Effector memory CD8-positive, alpha-beta T cell (primary cell): ENCODE results near the gene SAA1.
"Not testable (repeated sequence)": the region's sequence is repeated elsewhere in the genome, so short reads cannot be mapped to it uniquely, and the experiment has no call there.

ENCODE experiments used
- ATAC-seq: fragments of 150-1000 bp; cut with Tn5 transposase; replicated peaks from 2 replicates; pipeline ENCODE4 v1.10.0; 2021; ENCODE audit warnings: mild to moderate bottlenecking, moderate library complexity
- DNase-seq, 3 experiments: peaks; one replicate each; pipeline ENCODE4 v3.0.0; 2021
- H3K27ac Mint-ChIP-seq, 2 donors: one replicate each; pipeline ENCODE4 v1.8.0; 2022; ENCODE audit warnings: mild to moderate bottlenecking in 2 of 2, mixed read lengths in 2 of 2, moderate library complexity in 2 of 2
- H3K27me3 Mint-ChIP-seq, 2 donors: one replicate each; pipeline ENCODE4 v1.8.0; 2022; ENCODE audit warnings: mixed read lengths in 2 of 2
- H3K36me3 Mint-ChIP-seq: one replicate; pipeline ENCODE4 v1.8.0; 2022; ENCODE audit warnings: mild to moderate bottlenecking, moderate library complexity, mixed read lengths; ENCODE audit not compliant: insufficient read depth
- H3K4me1 Mint-ChIP-seq, 2 donors: one replicate each; pipeline ENCODE4 v1.8.0; 2022; ENCODE audit warnings: low read depth in 2 of 2, mixed read lengths in 2 of 2
- H3K4me3 Mint-ChIP-seq, 2 donors: one replicate each; pipeline ENCODE4 v1.8.0; 2022; ENCODE audit warnings: mild to moderate bottlenecking in 2 of 2, mixed read lengths in 2 of 2, moderate library complexity in 2 of 2
- H3K9me3 Mint-ChIP-seq, 2 donors: one replicate each; pipeline ENCODE4 v1.8.0; 2022; ENCODE audit warnings: mixed read lengths in 2 of 2

SAA1 gene

GRCh38 chr11:18267335-18268133, 1.5 kb downstream of the SAA1 start:
- peak overlapping the region; percentile 73 to 81 for H3K4me3 Mint-ChIP-seq

GRCh38 chr11:18269252-18269651, 3.2 kb downstream of the SAA1 start:
- not testable (repeated sequence) for DNase-seq, H3K4me3 Mint-ChIP-seq, H3K27ac Mint-ChIP-seq, ATAC-seq, H3K27me3 Mint-ChIP-seq, H3K36me3 Mint-ChIP-seq, H3K9me3 Mint-ChIP-seq
- peaks cover 6 to 12% of the 10 kb centered on the region in 2 donors for H3K4me1 Mint-ChIP-seq

More at GRCh38 chr11:18267335-18268133, 1.5 kb downstream of the SAA1 start:
- not testable (repeated sequence) for H3K9me3 Mint-ChIP-seq, H3K27me3 Mint-ChIP-seq, DNase-seq, H3K36me3 Mint-ChIP-seq
- Mint-ChIP-seq H3K4me1 (peaks cover 6 to 12% of the 10 kb centered on the region in 2 donors), H3K27ac (peak overlapping the region; percentile 90 to 95)
- peak; percentile 72 for ATAC-seq

- no peak overlapping the region for H3K27ac Mint-ChIP-seq
- H3K27me3 Mint-ChIP-seq = no peaks in the 10 kb centered on the region
- H3K36me3 Mint-ChIP-seq = no peaks in the 10 kb centered on the region
- no peak overlapping the region for H3K4me3 Mint-ChIP-seq
- DNase-seq = no peak
- H3K9me3 Mint-ChIP-seq = no peaks in the 10 kb centered on the region
- H3K4me1 Mint-ChIP-seq = peaks cover 6 to 8% of the 10 kb centered on the region in 2 donors
- no peak for ATAC-seq
Measured at GRCh38 chr11:18270102-18270501, 4.0 kb downstream of the SAA1 start.

GRCh38 chr11:18271206-18271605, 5.1 kb downstream of the SAA1 start:
- Mint-ChIP-seq H3K27me3 (no peaks in the 10 kb centered on the region), H3K9me3 (no peaks in the 10 kb centered on the region), H3K4me3 (no peak overlapping the region), H3K36me3 (no peaks in the 10 kb centered on the region), H3K4me1 (peaks cover 5 to 6% of the 10 kb centered on the region in 2 donors), H3K27ac (no peak overlapping the region)
- DNase-seq (no peak), ATAC-seq (no peak)

GRCh38 chr11:18277565-18278271, 11.7 kb downstream of the SAA1 start:
- ATAC-seq = no peak
- no peak overlapping the region for H3K4me3 Mint-ChIP-seq
- no peaks in the 10 kb centered on the region for H3K9me3 Mint-ChIP-seq
- peaks cover 8 to 16% of the 10 kb centered on the region in 2 donors for H3K4me1 Mint-ChIP-seq
- peak overlapping the region in 1 of 2 donors; percentile 28 for H3K27ac Mint-ChIP-seq
- H3K36me3 Mint-ChIP-seq = peaks cover 7% of the 10 kb centered on the region
- no peak for DNase-seq
- no peaks in the 10 kb centered on the region for H3K27me3 Mint-ChIP-seq

- DNase-seq (no peak), ATAC-seq (peak; percentile 69)
- H3K36me3 Mint-ChIP-seq = peaks cover 22% of the 10 kb centered on the region
- peak overlapping the region; percentile 37 to 73 for H3K4me3 Mint-ChIP-seq
- H3K9me3 Mint-ChIP-seq = no peaks in the 10 kb centered on the region
- no peaks in the 10 kb centered on the region for H3K27me3 Mint-ChIP-seq
- H3K27ac Mint-ChIP-seq = peak overlapping the region; percentile 27 to 93
- peaks cover 8 to 16% of the 10 kb centered on the region in 2 donors for H3K4me1 Mint-ChIP-seq
Measured at GRCh38 chr11:18280438-18281045, 14.5 kb downstream of the SAA1 start.

- no peaks in the 10 kb centered on the region for H3K9me3 Mint-ChIP-seq
- H3K4me3 Mint-ChIP-seq = no peak overlapping the region
- DNase-seq (no peak), ATAC-seq (no peak)
- H3K36me3 Mint-ChIP-seq = peaks cover 33% of the 10 kb centered on the region
- H3K4me1 Mint-ChIP-seq = peaks cover 8 to 16% of the 10 kb centered on the region in 2 donors
- peak overlapping the region in 1 of 2 donors; percentile 93 for H3K27ac Mint-ChIP-seq
- no peaks in the 10 kb centered on the region for H3K27me3 Mint-ChIP-seq
Measured at GRCh38 chr11:18282626-18283025, 16.6 kb downstream of the SAA1 start.

- Mint-ChIP-seq H3K9me3 (no peaks in the 10 kb centered on the region), H3K27ac (no peak overlapping the region), H3K4me1 (peaks cover 0 to 4% of the 10 kb centered on the region in 2 donors), H3K36me3 (peaks cover 43% of the 10 kb centered on the region), H3K4me3 (no peak overlapping the region), H3K27me3 (no peaks in the 10 kb centered on the region)
- no peak for DNase-seq
- ATAC-seq = no peak
Measured at GRCh38 chr11:18285841-18286240, 19.8 kb downstream of the SAA1 start.

GRCh38 chr11:18288911-18289310, 22.8 kb downstream of the SAA1 start:
- ATAC-seq = no peak
- peaks cover 50% of the 10 kb centered on the region for H3K36me3 Mint-ChIP-seq
- H3K4me1 Mint-ChIP-seq = no peaks in the 10 kb centered on the region

GRCh38 chr11:18294862-18295261, 28.8 kb downstream of the SAA1 start:
- no peak overlapping the region for H3K27ac Mint-ChIP-seq
- no peak for DNase-seq
- no peaks in the 10 kb centered on the region for H3K27me3 Mint-ChIP-seq
- no peak for ATAC-seq
- H3K9me3 Mint-ChIP-seq = no peaks in the 10 kb centered on the region
- H3K4me3 Mint-ChIP-seq = no peak overlapping the region
- peaks cover 74% of the 10 kb centered on the region for H3K36me3 Mint-ChIP-seq
- no peaks in the 10 kb centered on the region for H3K4me1 Mint-ChIP-seq

More at GRCh38 chr11:18288911-18289310, 22.8 kb downstream of the SAA1 start:
- Mint-ChIP-seq H3K9me3 (no peaks in the 10 kb centered on the region), H3K27me3 (no peaks in the 10 kb centered on the region), H3K4me3 (no peak overlapping the region), H3K27ac (no peak overlapping the region)
- DNase-seq = no peak

- Mint-ChIP-seq H3K36me3 (peaks cover 73% of the 10 kb centered on the region), H3K27ac (no peak overlapping the region), H3K4me1 (no peaks in the 10 kb centered on the region), H3K27me3 (no peaks in the 10 kb centered on the region), H3K4me3 (no peak overlapping the region), H3K9me3 (no peaks in the 10 kb centered on the region)
- DNase-seq = no peak
- no peak for ATAC-seq
Measured at GRCh38 chr11:18295316-18295715, 29.3 kb downstream of the SAA1 start.

- peaks cover 63% of the 10 kb centered on the region for H3K36me3 Mint-ChIP-seq
- H3K4me3 Mint-ChIP-seq = no peak overlapping the region
- no peak overlapping the region for H3K27ac Mint-ChIP-seq
Measured at GRCh38 chr11:18299721-18300120, 33.7 kb downstream of the SAA1 start.

GRCh38 chr11:18304745-18305144, 38.7 kb downstream of the SAA1 start:
- Mint-ChIP-seq H3K27ac (no peak overlapping the region), H3K4me1 (no peaks in the 10 kb centered on the region), H3K27me3 (no peaks in the 10 kb centered on the region), H3K36me3 (peaks cover 69% of the 10 kb centered on the region), H3K4me3 (no peak overlapping the region), H3K9me3 (no peaks in the 10 kb centered on the region)
- DNase-seq (no peak), ATAC-seq (no peak)

More at GRCh38 chr11:18299721-18300120, 33.7 kb downstream of the SAA1 start:
- no peaks in the 10 kb centered on the region for H3K27me3 Mint-ChIP-seq
- ATAC-seq (no peak), DNase-seq (no peak)
- no peaks in the 10 kb centered on the region for H3K4me1 Mint-ChIP-seq
- H3K9me3 Mint-ChIP-seq = no peaks in the 10 kb centered on the region
